Ecto neural progenitor cell (in vitro differentiated cells): ENCODE measurements around the gene TMEM196.
"Not testable (repeated sequence)": the region's sequence is repeated elsewhere in the genome, so short reads cannot be mapped to it uniquely, and the experiment has no call there.

Experiments
- DNase-seq: peaks from one replicate; pipeline ENCODE4 v3.0.0-alpha.2; 2018; ENCODE audit warnings: low spot score

Gene TMEM196

DNA sequence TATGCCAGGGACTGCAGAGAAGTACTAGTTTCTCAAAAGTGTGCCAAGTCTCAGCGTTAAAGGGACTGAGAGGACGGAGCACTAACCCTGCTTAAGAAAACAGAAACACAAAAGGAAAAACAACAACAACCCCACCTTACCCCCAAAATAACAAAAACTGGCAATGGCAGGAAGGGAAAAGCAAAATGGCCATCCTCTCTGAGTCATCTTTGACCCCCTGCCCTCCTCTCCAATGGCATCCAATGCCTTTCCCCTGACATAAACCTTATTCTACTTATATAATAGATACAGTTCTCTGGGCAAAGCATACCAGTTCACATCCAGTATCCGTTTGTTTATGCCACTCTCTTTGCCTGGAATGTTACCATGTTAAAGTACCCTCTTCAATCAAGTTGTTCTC, 66.2 kb downstream of the TMEM196 start:
- DNase-seq: no peak

DNA sequence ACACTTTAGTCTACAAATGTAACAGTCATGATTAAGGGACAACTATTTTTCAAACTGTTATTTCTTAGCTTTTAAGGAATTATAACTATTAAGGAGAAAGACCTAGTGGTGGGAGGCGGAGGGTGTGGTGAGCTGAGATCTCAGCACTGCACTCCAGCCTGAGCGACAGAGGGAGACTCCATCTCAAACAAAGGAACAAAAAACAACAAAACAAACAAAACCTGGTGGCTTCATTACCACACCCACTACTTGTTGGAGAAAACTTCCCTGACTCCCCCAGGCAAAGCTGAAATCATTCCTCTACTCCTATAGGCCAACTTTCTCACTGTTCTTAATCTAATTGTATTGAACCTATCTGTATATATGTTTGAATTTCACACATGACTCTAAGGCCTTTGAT, 67.8 kb downstream of the TMEM196 start:
- DNase-seq: no peak

DNA sequence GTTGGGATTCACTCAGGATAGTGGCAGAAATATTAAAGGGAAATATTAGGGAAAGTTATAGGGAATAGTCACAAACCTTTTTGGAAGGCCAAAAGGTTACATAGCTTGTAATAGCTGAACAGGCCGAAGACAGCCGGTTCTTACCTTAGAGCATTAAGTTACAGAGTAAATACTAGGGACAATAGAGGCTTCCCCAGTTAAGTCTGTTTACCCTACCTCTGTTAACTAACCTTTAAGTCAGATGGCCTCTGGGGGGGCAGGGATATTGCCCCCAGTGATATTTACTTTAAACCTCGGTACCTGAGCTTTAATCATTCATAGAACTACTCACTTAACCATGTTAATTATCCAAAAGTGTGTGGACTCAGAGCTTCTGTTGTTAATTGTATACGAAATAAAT, 71.9 kb downstream of the TMEM196 start:
- DNase-seq: no peak

DNA sequence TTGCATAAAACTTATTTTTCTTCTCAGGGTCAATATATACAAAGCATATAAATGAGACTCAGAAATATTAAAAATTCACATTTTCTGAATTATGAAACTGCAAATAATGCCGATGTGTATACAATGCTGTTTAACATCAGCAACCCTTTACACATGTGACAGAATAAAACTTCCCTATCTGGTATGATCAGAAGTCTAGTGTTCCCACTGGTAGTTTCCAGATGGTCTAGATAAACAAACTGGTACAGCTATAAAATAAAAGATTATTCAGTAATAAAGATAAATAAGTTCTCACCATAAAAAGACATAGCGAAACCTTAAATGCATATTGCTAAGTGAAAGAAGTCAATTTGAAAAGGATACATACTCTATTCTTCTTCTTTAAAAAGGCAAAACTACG, 72.5 kb downstream of the TMEM196 start:
- DNase-seq: no peak

DNA sequence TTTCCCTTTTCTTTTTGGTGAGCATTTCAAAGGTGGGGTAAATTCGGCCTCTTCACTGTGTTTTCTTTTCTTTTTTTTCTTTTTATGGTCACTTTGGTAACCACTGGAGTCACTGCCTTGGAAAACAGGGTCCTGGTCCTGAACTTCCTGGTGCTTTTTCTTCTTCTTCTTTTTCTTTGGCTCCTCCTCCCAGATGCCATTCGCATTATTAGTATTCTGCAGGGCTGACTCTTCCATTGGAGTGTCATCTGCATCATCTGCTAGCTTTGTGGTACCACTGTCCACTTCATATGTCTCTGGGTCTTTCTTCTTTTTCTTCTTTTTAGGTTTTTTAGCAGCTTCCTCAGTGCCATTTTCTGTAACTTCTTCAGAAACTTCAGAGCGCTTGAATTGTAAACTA, 75.1 kb downstream of the TMEM196 start:
- DNase-seq: no peak

DNA sequence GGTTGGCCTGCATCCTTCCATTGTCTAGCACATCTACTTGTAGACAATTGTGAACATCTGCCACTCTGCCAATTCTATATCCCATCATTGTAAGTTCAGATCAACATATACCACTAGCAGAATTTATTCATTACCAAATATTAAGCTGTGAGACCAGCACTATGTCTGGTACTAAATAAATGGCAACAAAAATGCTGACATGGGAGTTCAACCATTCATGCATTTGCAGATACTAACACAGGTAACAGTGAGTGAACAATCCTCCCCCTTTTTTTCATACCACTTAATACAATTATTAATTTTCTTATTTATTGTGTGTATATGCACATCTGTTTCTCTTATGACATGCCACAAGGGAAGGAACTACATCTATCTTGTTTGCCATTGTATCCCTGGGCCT, 76.5 kb downstream of the TMEM196 start:
- DNase-seq: no peak

DNA sequence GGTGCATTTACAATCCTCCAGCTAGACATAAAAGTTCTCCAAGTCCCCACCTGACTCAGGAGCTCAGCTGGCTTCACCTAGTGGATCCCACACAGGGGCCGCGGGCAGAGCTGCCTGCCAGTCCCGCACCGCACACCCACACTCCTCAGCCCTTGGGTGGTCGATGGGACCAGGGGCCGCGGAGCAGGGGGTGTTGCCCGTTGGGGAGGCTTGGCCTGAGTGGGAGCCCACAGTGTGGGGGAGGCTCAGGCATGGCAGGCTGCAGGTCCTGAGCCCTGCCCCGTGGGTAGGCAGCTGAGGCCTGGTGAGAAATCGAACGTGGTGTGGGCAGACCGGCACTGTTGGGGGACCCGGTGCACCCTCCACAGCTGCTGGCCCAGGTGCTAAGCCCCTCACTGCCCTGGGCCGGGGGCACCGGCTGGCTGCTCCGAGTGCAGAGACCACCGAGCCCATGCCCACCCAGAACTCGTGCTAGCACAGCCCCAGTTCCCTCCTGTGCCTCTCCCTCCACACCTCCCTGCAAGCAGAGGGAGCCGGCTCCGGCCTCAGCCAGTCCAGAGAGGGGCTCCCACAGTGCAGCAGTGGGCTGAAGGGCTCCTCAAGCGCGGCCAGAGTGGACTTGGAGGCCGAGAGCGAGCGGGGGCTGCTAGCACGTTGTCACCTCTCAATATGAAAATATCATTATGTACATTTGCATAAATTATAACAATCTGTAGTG, 81.1 kb downstream of the TMEM196 start:
- no peak for DNase-seq

DNA sequence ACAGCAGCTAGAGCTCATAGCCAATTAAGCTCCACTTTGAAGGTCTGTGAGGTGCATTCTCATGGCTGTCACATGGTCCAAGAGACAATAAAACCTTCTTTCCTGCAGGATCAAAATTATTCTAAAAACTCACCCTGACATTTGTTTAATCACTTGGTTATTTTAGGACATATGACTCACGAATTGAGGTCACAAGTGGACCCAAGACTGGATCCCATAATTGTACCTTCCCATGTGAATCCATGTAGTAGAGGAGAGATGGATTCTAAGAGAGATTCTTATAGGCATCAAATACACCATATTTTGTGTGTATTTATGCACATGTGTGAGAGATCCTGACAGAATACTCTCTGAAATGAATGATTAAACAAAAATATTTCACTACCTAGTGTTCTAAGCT, 82.7 kb downstream of the TMEM196 start:
- DNase-seq: no peak

DNA sequence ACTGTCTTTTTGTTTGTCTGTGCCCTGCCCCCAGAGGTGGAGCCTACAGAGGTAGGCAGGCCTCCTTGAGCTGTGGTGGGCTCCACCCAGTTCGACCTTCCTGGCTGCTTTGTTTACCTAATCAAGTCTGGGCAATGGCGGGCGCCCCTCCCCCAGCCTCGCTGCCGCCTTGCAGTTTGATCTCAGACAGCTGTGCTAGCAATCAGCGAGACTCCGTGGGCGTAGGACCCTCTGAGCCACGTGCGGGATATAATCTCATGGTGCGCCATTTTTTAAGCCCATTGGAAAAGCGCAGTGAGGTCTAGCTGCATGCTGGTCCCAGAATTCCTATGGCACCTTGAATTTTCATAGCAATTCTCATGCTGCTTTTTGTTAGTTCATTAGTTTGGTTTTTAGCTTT, 84.3 kb downstream of the TMEM196 start:
- not testable (repeated sequence) for DNase-seq

DNA sequence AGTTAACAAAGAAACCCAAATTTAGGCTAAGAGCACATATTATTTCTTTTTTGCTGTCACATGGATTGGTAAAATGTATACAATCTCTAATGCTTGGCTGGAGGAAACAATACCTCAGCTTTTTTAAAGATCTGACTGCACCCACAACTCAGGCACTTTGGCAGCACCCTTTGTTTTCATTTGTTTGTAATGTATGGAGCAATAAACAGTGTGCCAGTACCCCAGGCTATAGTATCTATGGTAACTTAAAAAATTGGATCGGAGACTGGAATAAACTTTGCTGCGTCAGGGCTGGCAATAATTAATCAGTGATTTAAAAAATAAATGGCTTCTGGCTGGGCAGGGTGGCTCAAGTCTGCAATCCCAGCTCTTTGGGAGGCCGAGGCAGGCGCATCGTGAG, 91.8 kb downstream of the TMEM196 start:
- DNase-seq: no peak

DNA sequence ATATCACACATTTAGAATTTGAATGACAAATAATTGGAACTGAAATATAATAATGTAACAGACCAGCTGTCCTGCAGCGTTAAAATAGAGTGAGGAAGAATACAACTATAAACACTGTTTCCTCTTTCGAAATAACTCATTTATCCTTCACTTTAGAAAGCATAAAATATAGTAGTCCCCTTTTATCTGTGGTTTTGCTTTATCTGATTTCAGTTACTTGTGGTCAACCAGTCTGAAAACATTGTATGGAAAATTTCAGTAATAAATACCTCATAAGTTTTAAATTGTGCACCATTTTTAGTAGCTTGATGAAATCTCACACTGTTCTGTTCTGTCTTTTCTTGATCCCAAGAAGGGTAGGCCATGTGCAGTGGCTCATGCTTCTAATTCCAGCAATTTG, 96.2 kb downstream of the TMEM196 start:
- no peak for DNase-seq

DNA sequence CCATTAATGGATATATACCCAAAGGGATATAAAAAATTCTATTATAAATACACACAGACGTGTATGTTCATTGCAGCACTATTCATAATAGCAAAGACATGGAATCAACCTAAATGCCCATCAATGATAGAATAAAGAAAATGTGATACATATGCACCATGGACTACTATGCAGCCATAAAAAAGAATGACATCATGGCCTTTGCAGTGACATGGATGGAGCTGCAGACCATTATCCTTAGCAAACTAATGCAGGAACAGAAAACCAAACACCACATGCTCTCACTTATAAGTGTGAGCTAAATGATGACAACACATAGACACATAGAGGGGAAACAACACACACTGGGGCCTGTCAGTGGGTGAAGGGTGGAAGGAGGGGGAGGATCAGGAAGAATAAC, 97.6 kb downstream of the TMEM196 start:
- DNase-seq: no peak

DNA sequence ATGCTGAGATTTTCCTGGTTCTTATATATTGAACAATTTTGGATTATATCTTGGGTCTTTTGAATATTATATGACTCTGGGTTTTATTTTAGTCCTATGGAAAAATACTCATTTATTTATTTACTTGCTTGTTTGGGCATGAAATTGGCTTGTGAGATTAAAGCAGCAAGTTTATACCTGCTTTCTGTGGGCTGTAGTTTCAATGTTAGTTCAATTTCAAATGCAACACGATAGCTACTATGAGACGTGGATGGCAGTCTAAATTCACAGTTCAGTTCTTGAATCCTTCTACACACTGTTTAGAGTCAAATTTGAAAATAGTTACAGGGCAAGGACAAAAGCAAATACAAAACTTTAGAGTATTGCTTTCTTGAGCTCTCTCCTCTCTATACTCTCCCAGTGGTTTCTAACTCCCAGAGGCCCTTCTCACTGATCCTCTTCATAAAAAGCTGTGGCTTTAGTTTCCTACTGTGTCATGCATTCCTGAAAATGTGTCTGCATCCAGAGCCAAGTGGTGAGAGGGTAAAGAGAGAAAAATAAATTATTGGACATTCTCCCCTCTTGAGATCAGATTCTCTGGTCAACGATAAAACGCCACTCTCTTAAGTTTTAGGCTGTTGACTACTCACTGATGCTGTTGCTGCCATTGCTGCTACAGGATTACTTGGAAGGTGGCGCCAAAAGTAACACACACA, 99.0 kb downstream of the TMEM196 start:
- DNase-seq: no peak

DNA sequence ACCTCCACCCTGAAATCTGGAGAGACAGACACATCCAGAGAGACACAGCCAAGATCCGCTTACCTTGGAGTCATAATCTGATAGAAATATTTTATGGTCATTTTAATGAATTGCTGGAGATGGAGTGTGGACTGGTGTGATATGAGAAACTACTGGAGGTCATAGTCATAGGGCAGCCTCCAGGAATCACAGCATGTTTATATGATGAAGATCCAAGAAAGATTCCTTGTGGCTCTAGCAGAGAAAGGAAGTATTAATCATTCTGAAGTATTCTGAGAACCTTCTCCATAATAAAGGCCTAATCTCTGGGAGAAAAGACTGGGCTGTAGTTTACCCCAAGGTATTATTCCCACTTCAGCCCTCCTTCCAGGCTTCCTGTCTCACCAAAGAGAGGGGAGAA, 102.6 kb downstream of the TMEM196 start:
- no peak for DNase-seq
